ENCODE results near the gene BTAF1.

DNA sequence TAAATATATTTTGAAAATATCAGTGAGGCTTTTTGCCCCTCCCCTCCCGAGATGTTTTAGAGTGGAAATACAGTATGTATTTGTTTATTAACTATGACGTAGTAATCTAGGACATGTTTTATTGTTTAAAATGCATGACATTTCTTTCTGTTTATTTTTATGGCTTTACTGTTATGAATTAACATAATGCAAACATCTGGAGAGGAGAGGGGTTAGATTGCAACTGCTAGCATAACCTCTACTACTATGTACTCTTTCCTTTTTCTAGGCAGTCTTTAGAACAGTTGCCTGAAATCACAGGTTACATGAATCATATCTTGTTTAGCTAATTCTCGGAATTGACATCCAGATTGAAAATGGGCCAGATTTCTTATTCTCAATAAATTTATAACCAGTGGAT lies 7.4 kb downstream of the BTAF1 start:
- TF ChIP-seq CTCF (IDR thresholded peaks at IDR 0.05) (no peak), ZFX (IDR thresholded peaks at IDR 0.05; ENCODE audit: borderline replicate concordance) (no peak)

Measured in 22Rv1 (cell line).